CD14-positive monocyte (primary cell): ENCODE data around the gene OR5K1. TPM values are rescaled to one million over a fixed set of nuclear protein-coding genes. Genes with fewer than 3 reads are reported as not detected.
A peak's percentile ranks its signal among the peaks of the same experiment; 100 is the strongest.

Experiments used
- DNase-seq, 3 donors: peaks; one replicate each; pipeline ENCODE4 v3.0.0-alpha.2; 2011 to 2022
- H2AFZ ChIP-seq: 2 replicates; pipeline ENCODE4 v1.6.0; 2012; ENCODE audit warnings: mild to moderate bottlenecking, low read depth, low read length, inconsistent platforms; ENCODE audit not compliant: insufficient read depth, poor library complexity, severe bottlenecking
- H3K27ac ChIP-seq, 2 donors: 1 replicate in 1 of 2; 2 replicates in 1 of 2; pipeline ENCODE4 v1.5.1; 2012 to 2013; ENCODE audit warnings: low read length in 2 of 2, control low read depth in 1 of 2, inconsistent platforms in 1 of 2, low read depth in 1 of 2, mild to moderate bottlenecking in 1 of 2
- H3K27me3 ChIP-seq, 2 donors: one replicate each; pipeline versions ENCODE4 v1.6.0 to v1.6.1; 2011 to 2013; ENCODE audit warnings: low read length in 2 of 2; ENCODE audit not compliant: control insufficient read depth in 2 of 2, insufficient read depth in 2 of 2
- H3K36me3 ChIP-seq, 2 donors: replicated peaks in 1 of 2; 1 replicate in 1 of 2; 2 replicates in 1 of 2; pipeline versions ENCODE4 v1.5.1 to v1.6.1; 2012 to 2013; ENCODE audit warnings: low read length in 2 of 2, control low read depth in 1 of 2, inconsistent platforms in 1 of 2, mild to moderate bottlenecking in 1 of 2; ENCODE audit not compliant: insufficient read depth in 2 of 2, control insufficient read depth in 1 of 2
- H3K4me1 ChIP-seq, 2 donors: 1 replicate in 1 of 2; 2 replicates in 1 of 2; pipeline versions ENCODE4 v1.5.1 to v1.6.1; 2012 to 2013; ENCODE audit warnings: low read length in 2 of 2, control low read depth in 1 of 2, inconsistent platforms in 1 of 2, mild to moderate bottlenecking in 1 of 2, moderate library complexity in 1 of 2; ENCODE audit not compliant: insufficient read depth in 2 of 2, control insufficient read depth in 1 of 2
- H3K4me2 ChIP-seq: replicated peaks from 2 replicates; pipeline ENCODE3; 2012; ENCODE audit warnings: low read length, moderate library complexity, mild to moderate bottlenecking; ENCODE audit not compliant: poor library complexity, severe bottlenecking; ENCODE audit errors: extremely low read depth
- H3K4me3 ChIP-seq, 3 experiments: fragments of 200-600 bp in 1 of 3; sonication (generic) in 1 of 3; replicated peaks in 1 of 3; 1 replicate in 2 of 3; 2 replicates in 1 of 3; pipeline ENCODE4 v1.5.1; 2011 to 2013; ENCODE audit warnings: low read length in 3 of 3, mild to moderate bottlenecking in 3 of 3, control low read depth in 2 of 3, low read depth in 2 of 3, inconsistent platforms in 1 of 3, moderate library complexity in 1 of 3
- H3K79me2 ChIP-seq: 2 replicates; pipeline ENCODE4 v1.6.0; 2012; ENCODE audit warnings: mild to moderate bottlenecking, control low read depth, inconsistent platforms, low read length, moderate library complexity; ENCODE audit not compliant: insufficient read depth
- H3K9ac ChIP-seq: 2 replicates; pipeline ENCODE4 v1.6.0; 2017; ENCODE audit warnings: low read length, mild to moderate bottlenecking; ENCODE audit not compliant: insufficient read depth, poor library complexity, severe bottlenecking
- H3K9me3 ChIP-seq, 2 donors: replicated peaks in 1 of 2; 1 replicate in 1 of 2; 2 replicates in 1 of 2; pipeline versions ENCODE4 v1.5.1 to v1.6.1; 2012 to 2013; ENCODE audit warnings: low read length in 2 of 2, control low read depth in 1 of 2; ENCODE audit not compliant: control insufficient read depth in 1 of 2, insufficient read depth in 1 of 2
- H4K20me1 ChIP-seq: 2 replicates; pipeline ENCODE4 v1.6.0; 2012; ENCODE audit warnings: mild to moderate bottlenecking, low read length, control low read depth, moderate library complexity; ENCODE audit not compliant: insufficient read depth
- H3K27ac Mint-ChIP-seq, 7 donors: one replicate each; pipeline ENCODE4 v1.8.0; 2020; ENCODE audit warnings: mild to moderate bottlenecking in 7 of 7, mixed read lengths in 7 of 7, moderate library complexity in 6 of 7, inconsistent platforms in 2 of 7
- H3K27me3 Mint-ChIP-seq, 3 donors: one replicate each; pipeline ENCODE4 v1.8.0; 2021 to 2022; ENCODE audit warnings: low read depth in 3 of 3, mild to moderate bottlenecking in 3 of 3, mixed read lengths in 3 of 3, moderate library complexity in 3 of 3, inconsistent platforms in 1 of 3
- H3K36me3 Mint-ChIP-seq, 2 donors: one replicate each; pipeline ENCODE4 v1.8.0; 2020; ENCODE audit warnings: mixed read lengths in 2 of 2, inconsistent platforms in 1 of 2, mild to moderate bottlenecking in 1 of 2
- H3K4me1 Mint-ChIP-seq: one replicate; pipeline ENCODE4 v1.8.0; 2020; ENCODE audit warnings: mild to moderate bottlenecking, mixed read lengths
- H3K4me3 Mint-ChIP-seq, 2 donors: one replicate each; pipeline ENCODE4 v1.8.0; 2020; ENCODE audit warnings: mild to moderate bottlenecking in 2 of 2, mixed read lengths in 2 of 2, moderate library complexity in 1 of 2
- H3K9me3 Mint-ChIP-seq, 7 donors: one replicate each; pipeline ENCODE4 v1.8.0; 2020 to 2022; ENCODE audit warnings: mixed read lengths in 7 of 7, mild to moderate bottlenecking in 6 of 7, moderate library complexity in 6 of 7, inconsistent platforms in 2 of 7
- CTCF ChIP-seq: fragments of 200-600 bp; IDR thresholded peaks from one replicate; pipeline ENCODE4 v1.8.0; 2022; ENCODE audit warnings: antibody characterized with exemption, mild to moderate bottlenecking
- WGBS: methylation state at CpG from one replicate; pipeline ENCODE4 v1.1.5; 2013; ENCODE audit warnings: missing lambda C conversion rate; ENCODE audit not compliant: insufficient coverage; 5-methylcytosine and 5-hydroxymethylcytosine counted together
- intact Hi-C, 2 donors: fragments of 100-400 bp; cut with micrococcal nuclease; formaldehyde crosslinking; loops; one replicate each; pipeline versions ENCODE4 v1.15.0 to v1.15.1; 2023
- polyA plus RNA-seq, 3 donors: library from polyadenylated mRNA; depleted of rRNA in 1 of 3; unstranded in 2 of 3; stranded (reverse) in 1 of 3; fragments of 300-500 nt in 2 of 3; fragments of >200 nt in 1 of 3; fragmentation: Illumina TruSeq in 2 of 3; gene quantifications; 1 replicate in 2 of 3; 2 replicates in 1 of 3; pipeline ENCODE4 v1.2.3, GENCODE V29; 2012 to 2021

OR5K1 gene
- polyA plus RNA-seq, 3 donors: not detected

DNA sequence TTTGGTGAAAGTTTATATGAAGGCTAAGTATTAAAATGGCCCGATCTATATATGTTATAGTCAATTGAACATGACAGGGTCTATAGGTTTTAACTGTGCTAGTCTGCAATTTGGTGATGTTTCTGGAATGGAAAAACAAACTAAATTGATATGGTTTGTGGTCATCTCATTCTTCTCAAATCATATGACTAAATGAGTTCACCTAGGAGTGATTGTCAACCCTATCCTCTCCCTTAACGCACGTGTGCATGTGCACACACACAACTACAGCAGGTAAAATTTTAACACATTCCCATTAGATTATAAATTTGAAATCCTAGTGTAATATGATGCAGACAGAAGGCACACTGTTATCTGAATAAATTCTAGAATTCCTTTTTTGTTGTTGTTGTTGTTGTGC, 50.7 kb downstream of the OR5K1 start:
- Histone ChIP-seq H3K27ac (peak overlapping the region in 1 of 2 donors; percentile 51), H3K4me2 (no peak overlapping the region), H3K27me3 (no peaks in the 10 kb centered on the region), H3K4me3 (no peak overlapping the region), H3K79me2 (peaks cover 4% of the 10 kb centered on the region), H3K9me3 (no peaks in the 10 kb centered on the region), H4K20me1 (no peaks in the 10 kb centered on the region), H3K36me3 (peaks cover 32 to 65% of the 10 kb centered on the region in 2 donors), H3K4me1 (peaks cover 6 to 11% of the 10 kb centered on the region in 2 donors), H2AFZ (no peak overlapping the region), H3K9ac (no peak overlapping the region)
- peaks cover 56 to 57% of the 10 kb centered on the region in 2 donors for H3K36me3 Mint-ChIP-seq
- WGBS: no CpG with 5 or more reads among the region's 3 CpGs
- no peaks in the 10 kb centered on the region for H3K27me3 Mint-ChIP-seq
- peak overlapping the region in 4 of 7 donors; percentile 40 to 77 (median 70) for H3K27ac Mint-ChIP-seq
- no peaks in the 10 kb centered on the region for H3K9me3 Mint-ChIP-seq
- no peak for TF ChIP-seq CTCF
- intact Hi-C loops: no loop called here
- H3K4me1 Mint-ChIP-seq: peaks cover 16% of the 10 kb centered on the region
- no peak overlapping the region for H3K4me3 Mint-ChIP-seq
- DNase-seq: no peak

DNA sequence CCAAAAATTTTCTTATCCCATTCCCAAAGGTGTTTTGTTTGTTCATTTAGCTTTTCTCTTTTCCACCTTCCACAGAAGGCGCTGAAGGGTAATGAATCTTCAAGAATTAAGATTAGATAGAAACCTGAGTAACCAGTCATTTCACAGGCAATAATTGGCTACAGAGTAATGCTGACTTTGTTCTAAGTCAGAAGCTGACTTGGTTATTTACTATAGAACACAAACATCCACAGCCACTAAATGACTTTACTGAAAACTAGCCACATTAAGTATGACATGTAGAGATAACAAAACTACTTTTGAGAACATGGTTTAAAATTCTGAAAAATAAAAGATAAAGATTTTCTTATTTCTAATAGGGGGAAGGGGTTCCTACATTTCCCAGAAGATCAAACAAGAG, 51.9 kb downstream of the OR5K1 start:
- peaks cover 60 to 61% of the 10 kb centered on the region in 2 donors for H3K36me3 Mint-ChIP-seq
- Histone ChIP-seq H3K27me3 (no peaks in the 10 kb centered on the region), H3K4me2 (no peak overlapping the region), H4K20me1 (no peaks in the 10 kb centered on the region), H3K79me2 (peaks cover 12% of the 10 kb centered on the region), H3K4me1 (peaks cover 6 to 11% of the 10 kb centered on the region in 2 donors), H2AFZ (no peak overlapping the region), H3K9ac (no peak overlapping the region), H3K9me3 (no peaks in the 10 kb centered on the region), H3K4me3 (no peak overlapping the region), H3K27ac (no peak overlapping the region), H3K36me3 (peaks cover 44 to 69% of the 10 kb centered on the region in 2 donors)
- TF ChIP-seq CTCF: no peak
- no peak overlapping the region for H3K4me3 Mint-ChIP-seq
- intact Hi-C loops: no loop called here
- no CpG with 5 or more reads among the region's 1 CpG for WGBS
- peaks cover 25% of the 10 kb centered on the region for H3K4me1 Mint-ChIP-seq
- H3K27me3 Mint-ChIP-seq: no peaks in the 10 kb centered on the region
- H3K9me3 Mint-ChIP-seq: no peaks in the 10 kb centered on the region
- no peak overlapping the region for H3K27ac Mint-ChIP-seq
- no peak for DNase-seq
